HUES64 (cell line): ENCODE results near the gene SYNJ2.

Experiments
- H3K27ac ChIP-seq: 2 replicates; pipeline ENCODE4 v1.7.0; 2013; ENCODE audit warnings: low read depth, low read length, inconsistent platforms
- H3K27me3 ChIP-seq: 2 replicates; pipeline ENCODE4 v1.6.1; 2013; ENCODE audit warnings: mild to moderate bottlenecking, low read length; ENCODE audit not compliant: insufficient read depth
- H3K36me3 ChIP-seq: 2 replicates; pipeline ENCODE4 v1.6.1; 2013; ENCODE audit warnings: mild to moderate bottlenecking, low read length; ENCODE audit not compliant: insufficient read depth
- H3K4me1 ChIP-seq: 2 replicates; pipeline ENCODE4 v1.6.1; 2013; ENCODE audit warnings: mild to moderate bottlenecking, low read length, moderate library complexity; ENCODE audit not compliant: insufficient read depth
- H3K4me3 ChIP-seq: 2 replicates; pipeline ENCODE4 v1.5.1; 2013; ENCODE audit warnings: mild to moderate bottlenecking, low read length, moderate library complexity
- H3K9ac ChIP-seq: 2 replicates; pipeline ENCODE4 v1.6.1; 2013; ENCODE audit warnings: mild to moderate bottlenecking, low read depth, low read length
- H3K9me3 ChIP-seq: 2 replicates; pipeline ENCODE4 v1.6.1; 2013; ENCODE audit warnings: low read depth, low read length; ENCODE audit not compliant: insufficient read depth
- WGBS: fragments of 150-250, 120-280 bp; methylation state at CpG from one replicate; pipeline ENCODE4 v1.1.7; 2013; ENCODE audit warnings: missing lambda C conversion rate; 5-methylcytosine and 5-hydroxymethylcytosine counted together

The SYNJ2 gene

GRCh38 chr6:158050955-158051354, 69.3 kb downstream of the SYNJ2 start:
- Histone ChIP-seq H3K27me3 (no peaks in the 10 kb centered on the region), H3K4me1 (no peaks in the 10 kb centered on the region), H3K36me3 (no peaks in the 10 kb centered on the region), H3K9me3 (no peaks in the 10 kb centered on the region), H3K27ac (no peak overlapping the region), H3K4me3 (no peak overlapping the region), H3K9ac (no peak overlapping the region)
- 95% methylated on average over 4 of the region's 4 CpGs for WGBS

- H3K9me3 ChIP-seq, result no peaks in the 10 kb centered on the region
- 90% methylated on average over 2 of the region's 2 CpGs for WGBS
- no peak overlapping the region for H3K4me3 ChIP-seq
- H3K36me3 ChIP-seq, result no peaks in the 10 kb centered on the region
- H3K27me3 ChIP-seq, result no peaks in the 10 kb centered on the region
- no peak overlapping the region for H3K9ac ChIP-seq
- H3K27ac ChIP-seq, result no peak overlapping the region
- no peaks in the 10 kb centered on the region for H3K4me1 ChIP-seq
Measured at GRCh38 chr6:158051968-158052367, 70.3 kb downstream of the SYNJ2 start.

GRCh38 chr6:158053377-158054313, 72.0 kb downstream of the SYNJ2 start:
- Histone ChIP-seq H3K36me3 (no peaks in the 10 kb centered on the region), H3K27ac (no peak overlapping the region), H3K9me3 (no peaks in the 10 kb centered on the region), H3K27me3 (no peaks in the 10 kb centered on the region), H3K9ac (no peak overlapping the region), H3K4me3 (no peak overlapping the region), H3K4me1 (no peaks in the 10 kb centered on the region)
- WGBS, result 92% methylated on average over 2 of the region's 2 CpGs

GRCh38 chr6:158056355-158056754, 74.7 kb downstream of the SYNJ2 start:
- Histone ChIP-seq H3K9me3 (no peaks in the 10 kb centered on the region), H3K27ac (no peak overlapping the region), H3K9ac (no peak overlapping the region), H3K4me3 (no peak overlapping the region), H3K4me1 (no peaks in the 10 kb centered on the region), H3K36me3 (no peaks in the 10 kb centered on the region), H3K27me3 (no peaks in the 10 kb centered on the region)
- WGBS, result 86% methylated on average over 9 of the region's 9 CpGs

- Histone ChIP-seq H3K9ac (no peak overlapping the region), H3K27ac (no peak overlapping the region), H3K36me3 (no peaks in the 10 kb centered on the region), H3K4me3 (no peak overlapping the region), H3K4me1 (no peaks in the 10 kb centered on the region), H3K27me3 (no peaks in the 10 kb centered on the region), H3K9me3 (no peaks in the 10 kb centered on the region)
- 95% methylated on average over 9 of the region's 9 CpGs for WGBS
Measured at GRCh38 chr6:158056804-158057203, 75.1 kb downstream of the SYNJ2 start.

- WGBS, result 92% methylated on average over 21 of the region's 21 CpGs
- Histone ChIP-seq H3K9ac (no peak overlapping the region), H3K9me3 (no peaks in the 10 kb centered on the region), H3K4me3 (no peak overlapping the region), H3K27me3 (no peaks in the 10 kb centered on the region), H3K4me1 (no peaks in the 10 kb centered on the region), H3K36me3 (no peaks in the 10 kb centered on the region), H3K27ac (no peak overlapping the region)
Measured at GRCh38 chr6:158057213-158057987, 75.7 kb downstream of the SYNJ2 start.

GRCh38 chr6:158058171-158058651, 76.5 kb downstream of the SYNJ2 start:
- Histone ChIP-seq H3K27ac (no peak overlapping the region), H3K9ac (no peak overlapping the region), H3K4me3 (no peak overlapping the region), H3K36me3 (no peaks in the 10 kb centered on the region), H3K27me3 (no peaks in the 10 kb centered on the region), H3K4me1 (no peaks in the 10 kb centered on the region), H3K9me3 (no peaks in the 10 kb centered on the region)
- WGBS, result 100% methylated on average over 1 of the region's 1 CpG

- Histone ChIP-seq H3K36me3 (peaks cover 4% of the 10 kb centered on the region), H3K4me3 (no peak overlapping the region), H3K27me3 (no peaks in the 10 kb centered on the region), H3K9me3 (no peaks in the 10 kb centered on the region), H3K9ac (no peak overlapping the region), H3K4me1 (no peaks in the 10 kb centered on the region), H3K27ac (no peak overlapping the region)
- WGBS, result 93% methylated on average over 13 of the region's 13 CpGs
Measured at GRCh38 chr6:158059108-158059507, 77.4 kb downstream of the SYNJ2 start.

- Histone ChIP-seq H3K4me1 (no peaks in the 10 kb centered on the region), H3K36me3 (peaks cover 11% of the 10 kb centered on the region), H3K27me3 (no peaks in the 10 kb centered on the region), H3K9ac (0 out of 2 replicates have a peak overlapping the region, but pooled peaks have one; percentile 15), H3K4me3 (no peak overlapping the region), H3K9me3 (no peaks in the 10 kb centered on the region), H3K27ac (no peak overlapping the region)
- WGBS, result 95% methylated on average over 11 of the region's 11 CpGs
Measured at GRCh38 chr6:158060455-158061360, 79.0 kb downstream of the SYNJ2 start.

GRCh38 chr6:158061361-158061708, 79.7 kb downstream of the SYNJ2 start:
- Histone ChIP-seq H3K4me1 (no peaks in the 10 kb centered on the region), H3K4me3 (no peak overlapping the region), H3K9ac (no peak overlapping the region), H3K27ac (no peak overlapping the region), H3K36me3 (peaks cover 14% of the 10 kb centered on the region), H3K27me3 (no peaks in the 10 kb centered on the region), H3K9me3 (no peaks in the 10 kb centered on the region)
- 93% methylated on average over 5 of the region's 5 CpGs for WGBS
